H1 (cell line): ENCODE results near the gene KLRD1. TPM values are rescaled to one million over a fixed set of nuclear protein-coding genes. Genes with fewer than 3 reads are reported as not detected.

Source experiments
- CTCF ChIA-PET: fragments of 300-600 bp; sonication (Branson Sonifier 250); formaldehyde crosslinking; loops from one replicate; lab custom pipeline; 2021; ENCODE audit not compliant: partially characterized antibody; lab: Charles Lee
- POLR2A ChIA-PET: fragments of 300-600 bp; sonication (Branson Sonifier 250); formaldehyde crosslinking; loops from one replicate; lab custom pipeline; 2021; ENCODE audit warnings: inconsistent platforms; ENCODE audit not compliant: partially characterized antibody; lab: Charles Lee
- DNase-seq, 2 experiments: peaks; one replicate each; pipeline versions ENCODE4 v3.0.0 to v3.0.0-alpha.2; 2010 to 2022; ENCODE audit warnings: low spot score in 2 of 2, low read depth in 1 of 2, mixed read lengths in 1 of 2
- FAIRE-seq: peaks from 2 replicates; lab custom pipeline; 2011; peaks lifted over from hg19 to GRCh38; lab: Jason Lieb, UNC
- H2AFZ ChIP-seq: 2 replicates; pipeline ENCODE4 v1.8.1; 2012; ENCODE audit warnings: low read length, inconsistent platforms
- H2AK5ac ChIP-seq: 2 replicates; pipeline ENCODE4 v1.6.1; 2013; ENCODE audit warnings: low read depth, low read length
- H2BK120ac ChIP-seq: replicated peaks from 2 replicates; pipeline ENCODE3; 2013; ENCODE audit warnings: low read depth, low read length, inconsistent platforms
- H2BK12ac ChIP-seq: 2 replicates; pipeline ENCODE4 v1.6.1; 2013; ENCODE audit warnings: low read depth, low read length
- H2BK15ac ChIP-seq: 2 replicates; pipeline ENCODE4 v1.6.1; 2013; ENCODE audit warnings: low read length
- H2BK20ac ChIP-seq: 2 replicates; pipeline ENCODE4 v1.6.1; 2013; ENCODE audit warnings: low read length
- H2BK5ac ChIP-seq: 2 replicates; pipeline ENCODE4 v1.6.1; 2013; ENCODE audit warnings: low read depth, low read length
- H3K14ac ChIP-seq: 2 replicates; pipeline ENCODE4 v1.6.1; 2013; ENCODE audit warnings: inconsistent platforms; ENCODE audit not compliant: insufficient read length
- H3K18ac ChIP-seq: 2 replicates; pipeline ENCODE4 v1.6.1; 2013; ENCODE audit warnings: low read length; ENCODE audit errors: extremely low read depth
- H3K23ac ChIP-seq: 2 replicates; pipeline ENCODE4 v1.6.1; 2013; ENCODE audit warnings: inconsistent platforms; ENCODE audit not compliant: insufficient read length
- H3K23me2 ChIP-seq: 2 replicates; pipeline ENCODE4 v1.6.1; 2013; ENCODE audit warnings: low read depth, low read length
- H3K27ac ChIP-seq: 2 replicates; pipeline ENCODE4 v1.6.1; 2011; ENCODE audit warnings: low read depth, low read length, inconsistent platforms
- H3K27me3 ChIP-seq, 4 experiments: replicated peaks in 1 of 4; 1 replicate in 1 of 4; 2 replicates in 3 of 4; pipeline versions ENCODE4 v1.6.1 to v1.8.1; 2011 to 2013; ENCODE audit warnings: low read length in 3 of 4, mild to moderate bottlenecking in 3 of 4, inconsistent platforms in 2 of 4, mixed read lengths in 2 of 4, moderate library complexity in 1 of 4; ENCODE audit not compliant: control insufficient read depth in 3 of 4, insufficient read depth in 3 of 4; ENCODE audit errors: extremely low read depth in 1 of 4
- H3K36me3 ChIP-seq, 4 experiments: 2 replicates each; pipeline versions ENCODE4 v1.6.1 to v1.8.1; 2011 to 2013; ENCODE audit warnings: mild to moderate bottlenecking in 4 of 4, low read length in 3 of 4, moderate library complexity in 2 of 4, control low read depth in 1 of 4, inconsistent platforms in 1 of 4; ENCODE audit not compliant: insufficient read depth in 4 of 4, control insufficient read depth in 2 of 4
- H3K4ac ChIP-seq: replicated peaks from 2 replicates; pipeline ENCODE3; 2013; ENCODE audit warnings: low read length, low read depth, mixed read lengths, inconsistent platforms; ENCODE audit not compliant: insufficient read length
- H3K4me1 ChIP-seq, 4 experiments: replicated peaks in 1 of 4; 1 replicate in 1 of 4; 2 replicates in 3 of 4; pipeline versions ENCODE4 v1.6.1 to v1.8.1; 2011 to 2013; ENCODE audit warnings: low read length in 3 of 4, inconsistent platforms in 2 of 4, mixed read lengths in 1 of 4; ENCODE audit not compliant: insufficient read depth in 4 of 4, control insufficient read depth in 3 of 4
- H3K4me2 ChIP-seq, 2 experiments: 2 replicates each; pipeline versions ENCODE4 v1.6.1 to v1.8.1; 2011 to 2013; ENCODE audit warnings: low read depth in 2 of 2, low read length in 2 of 2, control low read depth in 1 of 2, inconsistent platforms in 1 of 2, mild to moderate bottlenecking in 1 of 2; ENCODE audit not compliant: insufficient read depth in 1 of 2
- H3K4me3 ChIP-seq, 4 experiments: fragments of 200-600, 300-600 bp in 1 of 4; sonication (generic), shearing (Covaris generic), sonication (Bioruptor Twin) in 1 of 4; 2 replicates each; pipeline versions ENCODE4 v1.5.1 to v1.8.1; 2011 to 2016; ENCODE audit warnings: low read length in 4 of 4, low read depth in 3 of 4, control low read depth in 2 of 4, inconsistent platforms in 2 of 4, mild to moderate bottlenecking in 2 of 4, mixed read lengths in 1 of 4, moderate library complexity in 1 of 4; ENCODE audit not compliant: insufficient read depth in 2 of 4; ENCODE audit errors: extremely low read depth in 1 of 4
- H3K56ac ChIP-seq: replicated peaks from 2 replicates; pipeline ENCODE3; 2013; ENCODE audit warnings: low read depth, mild to moderate bottlenecking, mixed read lengths, low read length, inconsistent platforms; ENCODE audit not compliant: insufficient read length
- H3K79me1 ChIP-seq: 2 replicates; pipeline ENCODE4 v1.6.1; 2013; ENCODE audit warnings: low read depth, low read length, control low read depth
- H3K79me2 ChIP-seq, 2 experiments: 2 replicates each; pipeline versions ENCODE4 v1.6.1 to v1.8.1; 2012 to 2013; ENCODE audit warnings: low read length in 2 of 2, mild to moderate bottlenecking in 2 of 2, inconsistent platforms in 1 of 2; ENCODE audit not compliant: insufficient read depth in 2 of 2, control insufficient read depth in 1 of 2
- H3K9ac ChIP-seq, 4 experiments: replicated peaks in 1 of 4; 1 replicate in 1 of 4; 2 replicates in 3 of 4; pipeline versions ENCODE4 v1.6.1 to v1.8.1; 2011 to 2013; ENCODE audit warnings: low read depth in 3 of 4, low read length in 3 of 4, control low read depth in 2 of 4, mild to moderate bottlenecking in 2 of 4, moderate library complexity in 2 of 4, inconsistent platforms in 1 of 4; ENCODE audit errors: extremely low read depth in 1 of 4
- H3K9me3 ChIP-seq, 2 experiments: 2 replicates each; pipeline versions ENCODE4 v1.6.1 to v1.8.1; 2012 to 2013; ENCODE audit warnings: mild to moderate bottlenecking in 2 of 2, moderate library complexity in 2 of 2, control low read depth in 1 of 2, inconsistent platforms in 1 of 2, low read depth in 1 of 2, low read length in 1 of 2, mixed read lengths in 1 of 2; ENCODE audit not compliant: insufficient read depth in 2 of 2
- H4K20me1 ChIP-seq, 2 experiments: replicated peaks in 1 of 2; 2 replicates each; pipeline versions ENCODE3 to v1.8.1; 2011 to 2013; ENCODE audit warnings: inconsistent platforms in 2 of 2, low read length in 2 of 2, mild to moderate bottlenecking in 1 of 2; ENCODE audit not compliant: insufficient read depth in 2 of 2, control insufficient read depth in 1 of 2
- H4K5ac ChIP-seq: 2 replicates; pipeline ENCODE4 v1.6.1; 2013; ENCODE audit warnings: low read length, low read depth, mixed read lengths, inconsistent platforms; ENCODE audit not compliant: insufficient read length
- H4K8ac ChIP-seq: 2 replicates; pipeline ENCODE4 v1.8.0; 2013; ENCODE audit warnings: mild to moderate bottlenecking, moderate library complexity, low read length, inconsistent platforms; ENCODE audit not compliant: insufficient read depth; ENCODE audit errors: extremely low read depth
- H4K91ac ChIP-seq: replicated peaks from 2 replicates; pipeline ENCODE3; 2013; ENCODE audit warnings: low read length, mixed read lengths, inconsistent platforms; ENCODE audit not compliant: insufficient read length
- CEBPB ChIP-seq: IDR thresholded peaks from 2 replicates; pipeline ENCODE4 v1.6.1; 2012; ENCODE audit warnings: low read depth, low read length
- KDM4A ChIP-seq: IDR thresholded peaks from one replicate; pipeline ENCODE4 v1.7.1; 2012; ENCODE audit warnings: low read depth, mild to moderate bottlenecking, moderate library complexity, low read length, inconsistent platforms; ENCODE audit not compliant: severe bottlenecking
- WGBS, 2 experiments: shearing (Covaris generic) in 1 of 2; methylation state at CpG; one replicate each; pipeline versions ENCODE4 v1.1.6 to v1.1.7; 2013 to 2015; ENCODE audit warnings: low lambda C conversion rate in 2 of 2, mixed read lengths in 2 of 2, inconsistent platforms in 1 of 2, low coverage in 1 of 2, missing lambda C conversion rate in 1 of 2; ENCODE audit not compliant: insufficient replicate concordance in 2 of 2, insufficient coverage in 1 of 2, insufficient read length in 1 of 2; ENCODE audit errors: extremely low coverage in 1 of 2, missing lambda C conversion rate in 1 of 2; 5-methylcytosine and 5-hydroxymethylcytosine counted together
- polyA plus RNA-seq, 7 experiments: library from polyadenylated mRNA; depleted of rRNA in 3 of 7; stranded (reverse) in 5 of 7; unstranded in 2 of 7; fragments of >200 nt in 5 of 7; fragments of 200-250 nt in 2 of 7; gene quantifications; 1 replicate in 5 of 7; 2 replicates in 1 of 7; 4 replicates in 1 of 7; pipeline versions ENCODE4 v1.2.1 to v1.2.3, GENCODE V29; 2011 to 2013; ENCODE audit warnings: missing spikeins in 2 of 7, mixed read lengths in 2 of 7
- total RNA-seq: library from RNA; stranded (reverse); fragmentation: NEBNext Ultra II Directional; extraction: Animal tissue kit (Norgen Biotek cat#: 25700); gene quantifications from 2 replicates; pipeline ENCODE4 v1.2.1, GENCODE V29; 2021

Gene KLRD1
- total and polyA plus RNA-seq, 2 of the 8 experiments (the other 6 are each of a cell fraction or from before 2014, with no cell fraction given): under 0.01 to 0.06 TPM

DNA sequence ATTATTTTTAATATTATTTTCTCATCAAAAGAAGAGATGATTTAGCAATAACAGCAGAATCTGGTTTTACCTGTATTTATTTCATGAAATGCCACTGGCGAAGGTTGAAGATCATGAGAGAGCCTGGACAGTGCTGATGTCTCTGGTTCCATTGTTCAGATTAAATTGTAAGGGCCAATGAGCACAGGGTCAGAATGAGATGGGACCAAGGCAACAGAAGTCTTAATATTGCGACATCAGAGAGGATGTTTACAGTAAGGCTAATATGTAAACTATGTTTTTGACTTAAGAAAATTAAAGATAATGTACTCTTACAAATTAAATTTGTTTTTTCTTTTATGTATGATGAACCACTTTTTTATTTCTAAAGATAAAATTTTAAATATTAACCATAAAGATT lies 35.2 kb upstream of the KLRD1 start:
- H2AFZ ChIP-seq: no peak overlapping the region
- no peaks in the 10 kb centered on the region for H3K9me3 ChIP-seq
- no peaks in the 10 kb centered on the region for H4K20me1 ChIP-seq
- POLR2A ChIA-PET: no interaction called here
- H3K23ac ChIP-seq: no peak overlapping the region
- no peak overlapping the region for H3K56ac ChIP-seq
- H3K23me2 ChIP-seq: no peaks in the 10 kb centered on the region
- H3K79me2 ChIP-seq: no peaks in the 10 kb centered on the region
- no peak overlapping the region for H3K4me3 ChIP-seq
- DNase-seq (no peak), FAIRE-seq (no peak)
- no peak overlapping the region for H2AK5ac ChIP-seq
- no peak overlapping the region for H4K91ac ChIP-seq
- CTCF ChIA-PET: no interaction called here
- no peak overlapping the region for H4K8ac ChIP-seq
- H3K79me1 ChIP-seq: no peaks in the 10 kb centered on the region
- H3K27ac ChIP-seq: no peak overlapping the region
- no peaks in the 10 kb centered on the region; a peak in 1 of 8 replicates for H3K36me3 ChIP-seq
- no peaks in the 10 kb centered on the region for H3K4me1 ChIP-seq
- TF ChIP-seq CEBPB (peak; percentile 84), KDM4A (no peak)
- no peak overlapping the region for H4K5ac ChIP-seq
- H2BK120ac ChIP-seq: no peak overlapping the region
- no peak overlapping the region for H3K9ac ChIP-seq
- no peak overlapping the region for H2BK15ac ChIP-seq
- H3K4ac ChIP-seq: no peak overlapping the region
- H3K18ac ChIP-seq: no peak overlapping the region
- H2BK5ac ChIP-seq: no peak overlapping the region
- H2BK12ac ChIP-seq: no peak overlapping the region
- H2BK20ac ChIP-seq: no peak overlapping the region
- no peak overlapping the region for H3K4me2 ChIP-seq
- H3K27me3 ChIP-seq: no peaks in the 10 kb centered on the region
- H3K14ac ChIP-seq: no peak overlapping the region
- 96% methylated on average over 2 of the region's 2 CpGs; no CpG with 5 or more reads in 1 of the 2 experiments for WGBS, 2 experiments
